ENCODE data around the gene ANP32A. TPM values are rescaled to one million over a fixed set of nuclear protein-coding genes. Genes with fewer than 3 reads are reported as not detected.

The ANP32A gene
- total and polyA plus RNA-seq, 2 experiments from 2014 or later = 40.3 to 70.0 TPM

- peak overlapping the region; percentile 91 for H3K4me2 ChIP-seq (ENCODE audit: unreplicated experiment)
- in situ Hi-C loops (cut with MboI) = no loop called here
- no peak overlapping the region for H2AFZ ChIP-seq
- peak overlapping the region; percentile 97 for H3K9ac ChIP-seq
- no peaks in the 10 kb centered on the region for H3K9me2 ChIP-seq (ENCODE audit: insufficient read depth)
- 50 to 51% methylated on average over 4 of the region's 4 CpGs for WGBS, 2 experiments (ENCODE audit: low coverage in 1 of 2, low lambda C conversion rate in 2 of 2, missing lambda C conversion rate in 2 of 2)
- peaks cover 33% of the 10 kb centered on the region for H3F3A ChIP-seq (ENCODE audit: insufficient read depth)
- H3K79me2 ChIP-seq (ENCODE audit: insufficient read depth) = peaks cover 93% of the 10 kb centered on the region
- H3K27me3 ChIP-seq (replicated peaks; ENCODE audit: insufficient read depth) = no peaks in the 10 kb centered on the region
- H3K4me3 ChIP-seq = peak overlapping the region; percentile 89; the same call in 1 of the 2 replicates
- no peaks in the 10 kb centered on the region for H3K9me3 ChIP-seq (ENCODE audit: low read depth)
- H3K4me1 ChIP-seq (ENCODE audit: insufficient read depth) = peaks cover 40% of the 10 kb centered on the region
- no peaks in the 10 kb centered on the region for H4K20me1 ChIP-seq (ENCODE audit: insufficient read depth)
- peak overlapping the region; percentile 91 for H3K27ac ChIP-seq
- TF ChIP-seq EZH2 (IDR thresholded peaks at IDR 0.05; ENCODE audit: insufficient read depth, poor library complexity, severe bottlenecking) = no peak
- TF ChIP-seq EZH2phosphoT487 (IDR thresholded peaks at IDR 0.05; ENCODE audit: insufficient read depth, low read depth) = no peak
- no peak for DNase-seq
- H3K36me3 ChIP-seq (ENCODE audit: low read depth) = no peaks in the 10 kb centered on the region
Measured at GRCh38 chr15:68816158-68816557, 4.5 kb downstream of the ANP32A start.

DNA sequence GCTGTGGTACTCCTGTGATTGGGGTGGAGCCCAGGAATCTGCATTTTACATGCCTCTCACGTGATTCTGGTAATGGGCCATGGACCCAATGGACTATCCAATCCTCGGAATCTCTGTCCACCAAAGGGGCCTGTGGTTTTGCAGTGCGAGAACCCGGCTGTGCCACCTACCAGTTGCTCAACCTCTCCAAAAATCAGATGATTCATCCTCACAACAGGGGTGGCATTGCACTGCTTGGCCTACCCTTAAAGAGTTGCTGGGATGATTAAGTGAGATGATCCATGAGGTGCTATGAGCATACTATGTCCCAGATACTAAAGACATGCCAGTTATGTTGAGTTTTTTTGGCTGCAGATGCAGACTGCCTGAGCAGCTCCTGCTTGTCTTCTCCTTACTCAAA lies 5.1 kb downstream of the ANP32A start:
- no peaks in the 10 kb centered on the region for H3K27me3 ChIP-seq (replicated peaks; ENCODE audit: insufficient read depth)
- peak overlapping the region; percentile 91 for H3K4me2 ChIP-seq (ENCODE audit: unreplicated experiment)
- in situ Hi-C loops (cut with MboI) = no loop called here
- H3F3A ChIP-seq (ENCODE audit: insufficient read depth) = peaks cover 33% of the 10 kb centered on the region
- no peak overlapping the region for H3K4me3 ChIP-seq
- peaks cover 97% of the 10 kb centered on the region for H3K79me2 ChIP-seq (ENCODE audit: insufficient read depth)
- no peaks in the 10 kb centered on the region for H4K20me1 ChIP-seq (ENCODE audit: insufficient read depth)
- 65 to 69% methylated on average over 4 of the region's 4 CpGs for WGBS, 2 experiments (ENCODE audit: low coverage in 1 of 2, low lambda C conversion rate in 2 of 2, missing lambda C conversion rate in 2 of 2)
- peak; percentile 73 for DNase-seq
- H3K27ac ChIP-seq = peak overlapping the region; percentile 76
- no peak overlapping the region for H3K9ac ChIP-seq
- no peak overlapping the region for H2AFZ ChIP-seq
- no peak for TF ChIP-seq EZH2 (IDR thresholded peaks at IDR 0.05; ENCODE audit: insufficient read depth, poor library complexity, severe bottlenecking)
- H3K9me3 ChIP-seq (ENCODE audit: low read depth) = no peaks in the 10 kb centered on the region
- peaks cover 40% of the 10 kb centered on the region for H3K4me1 ChIP-seq (ENCODE audit: insufficient read depth)
- no peaks in the 10 kb centered on the region for H3K9me2 ChIP-seq (ENCODE audit: insufficient read depth)
- no peaks in the 10 kb centered on the region for H3K36me3 ChIP-seq (ENCODE audit: low read depth)

DNA sequence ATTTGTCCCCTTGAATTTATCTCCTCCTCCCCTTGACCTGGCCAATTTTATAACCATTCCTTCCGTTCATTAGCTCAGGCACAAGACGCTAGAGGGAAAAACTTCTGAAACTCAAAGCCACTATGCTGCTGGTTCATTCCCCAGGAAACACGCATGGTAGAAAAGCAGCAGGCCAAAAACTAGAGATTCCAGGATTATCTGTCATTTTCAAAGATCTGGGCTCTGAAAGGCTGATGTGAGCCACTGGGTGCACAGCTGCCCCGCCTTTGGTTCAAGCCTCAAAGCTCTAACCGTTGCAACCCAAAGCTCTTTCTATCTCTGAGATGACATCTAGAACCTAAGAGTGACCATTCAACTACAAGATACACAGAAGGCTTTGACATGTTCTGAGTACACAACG lies 6.1 kb downstream of the ANP32A start:
- Histone ChIP-seq H3K4me3 (no peak overlapping the region), H2AFZ (no peak overlapping the region), H3K9me3 (ENCODE audit: low read depth) (no peaks in the 10 kb centered on the region), H3K9me2 (ENCODE audit: insufficient read depth) (no peaks in the 10 kb centered on the region), H3K36me3 (ENCODE audit: low read depth) (no peaks in the 10 kb centered on the region), H4K20me1 (ENCODE audit: insufficient read depth) (no peaks in the 10 kb centered on the region), H3K27me3 (replicated peaks; ENCODE audit: insufficient read depth) (no peaks in the 10 kb centered on the region), H3K9ac (no peak overlapping the region), H3K27ac (peak overlapping the region; percentile 76), H3K4me1 (ENCODE audit: insufficient read depth) (peaks cover 40% of the 10 kb centered on the region), H3K79me2 (ENCODE audit: insufficient read depth) (peaks cover 97% of the 10 kb centered on the region), H3K4me2 (ENCODE audit: unreplicated experiment) (no peak overlapping the region), H3F3A (ENCODE audit: insufficient read depth) (peaks cover 33% of the 10 kb centered on the region)
- in situ Hi-C loops (cut with MboI) = no loop called here
- WGBS, 2 experiments (ENCODE audit: low coverage in 1 of 2, low lambda C conversion rate in 2 of 2, missing lambda C conversion rate in 2 of 2) = 91 to 92% methylated on average over 6 of the region's 6 CpGs
- no peak for DNase-seq
- no peak for TF ChIP-seq EZH2phosphoT487 (IDR thresholded peaks at IDR 0.05; ENCODE audit: insufficient read depth, low read depth)
- no peak for TF ChIP-seq EZH2 (IDR thresholded peaks at IDR 0.05; ENCODE audit: insufficient read depth, poor library complexity, severe bottlenecking)

DNA sequence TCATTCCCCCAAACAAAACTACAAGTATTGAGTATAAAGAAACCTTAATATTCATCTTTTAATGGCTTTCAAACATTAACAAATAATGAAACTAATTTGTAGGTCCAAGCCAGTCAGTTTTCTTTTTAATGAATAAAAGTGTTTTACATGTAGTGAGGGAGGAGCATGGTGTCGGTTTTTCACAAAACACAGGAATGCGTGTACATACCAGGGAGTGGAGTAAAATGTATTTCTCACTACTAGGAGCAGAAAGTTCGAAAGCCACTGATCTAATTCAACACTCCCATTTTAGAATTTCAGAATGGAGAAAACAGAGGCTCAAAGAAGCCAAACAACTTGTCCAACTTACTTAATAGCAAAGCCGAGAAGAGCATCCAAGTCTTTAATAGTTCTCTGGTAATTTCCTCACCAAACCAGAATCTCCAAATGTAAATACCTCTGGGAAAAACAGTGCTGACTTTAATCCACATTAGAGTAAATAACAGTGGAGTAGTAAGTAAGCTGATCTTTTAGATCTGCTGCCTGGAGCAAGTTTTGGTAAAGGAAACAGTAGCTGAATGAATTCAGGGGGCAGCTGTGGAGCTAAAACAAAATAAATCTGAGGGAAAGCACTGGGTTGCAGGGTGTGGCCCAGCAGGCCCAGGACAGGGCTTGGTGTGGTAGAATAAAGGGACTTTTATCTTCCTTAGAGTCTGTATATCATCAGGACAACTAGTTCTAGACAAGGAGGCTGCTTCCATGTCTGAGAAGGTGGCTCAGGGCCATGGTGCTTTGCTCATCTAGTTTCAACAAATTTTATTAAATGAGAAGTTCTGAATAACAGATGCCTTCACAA lies 7.9 kb downstream of the ANP32A start:
- WGBS, 2 experiments (ENCODE audit: low coverage in 1 of 2, low lambda C conversion rate in 2 of 2, missing lambda C conversion rate in 2 of 2) = 7 to 11% methylated on average over 4 of the region's 4 CpGs
- H3K4me2 ChIP-seq (ENCODE audit: unreplicated experiment) = peak overlapping the region; percentile 43
- no peak for TF ChIP-seq EZH2 (IDR thresholded peaks at IDR 0.05; ENCODE audit: insufficient read depth, poor library complexity, severe bottlenecking)
- no peak for TF ChIP-seq EZH2phosphoT487 (IDR thresholded peaks at IDR 0.05; ENCODE audit: insufficient read depth, low read depth)

More for the DNA sequence above, 7.9 kb downstream of the ANP32A start:
- peak overlapping the region; percentile 76 for H3K27ac ChIP-seq
- no peaks in the 10 kb centered on the region for H3K9me3 ChIP-seq (ENCODE audit: low read depth)
- no peaks in the 10 kb centered on the region for H3K36me3 ChIP-seq (ENCODE audit: low read depth)
- H4K20me1 ChIP-seq (ENCODE audit: insufficient read depth) = no peaks in the 10 kb centered on the region
- H3K9me2 ChIP-seq (ENCODE audit: insufficient read depth) = no peaks in the 10 kb centered on the region
- peaks cover 97% of the 10 kb centered on the region for H3K79me2 ChIP-seq (ENCODE audit: insufficient read depth)
- in situ Hi-C loops (cut with MboI) = no loop called here
- H3K4me1 ChIP-seq (ENCODE audit: insufficient read depth) = peaks cover 40% of the 10 kb centered on the region
- peak; percentile 59 for DNase-seq
- H2AFZ ChIP-seq = peak overlapping the region; percentile 3; the same call in 1 of the 2 replicates
- peak overlapping the region; percentile 15; the same call in 1 of the 2 replicates for H3K4me3 ChIP-seq
- H3K9ac ChIP-seq = peak overlapping the region; percentile 58
- no peaks in the 10 kb centered on the region for H3K27me3 ChIP-seq (replicated peaks; ENCODE audit: insufficient read depth)
- H3F3A ChIP-seq (ENCODE audit: insufficient read depth) = peaks cover 33% of the 10 kb centered on the region
